HepG2 (cell line): ENCODE results near the gene ARHGAP12. TPM values are rescaled to one million over a fixed set of nuclear protein-coding genes. Genes with fewer than 3 reads are reported as not detected.

Source experiments
- CCDC6 ChIP-seq: sonication (generic); formaldehyde crosslinking; IDR thresholded peaks from 2 replicates; pipeline ENCODE4 v1.8.1; 2022; ENCODE audit warnings: mild to moderate bottlenecking, missing genetic modification reagents, moderate library complexity
- DBP ChIP-seq: sonication (generic); formaldehyde crosslinking; IDR thresholded peaks from 2 replicates; pipeline ENCODE4 v1.4.0; 2020; ENCODE audit warnings: missing genetic modification reagents; ENCODE audit errors: not compliant biosample characterization
- FOXO1 ChIP-seq: sonication (generic); formaldehyde crosslinking; IDR thresholded peaks from 2 replicates; pipeline ENCODE4 v1.4.0; 2020; ENCODE audit warnings: missing genetic modification reagents
- HDAC1 ChIP-seq: sonication (generic); formaldehyde crosslinking; IDR thresholded peaks from 2 replicates; pipeline ENCODE4 v1.5.1; 2020; ENCODE audit warnings: mild to moderate bottlenecking, missing genetic modification reagents
- KLF6 ChIP-seq: IDR thresholded peaks from 2 replicates; pipeline ENCODE4 v1.8.0; 2016; ENCODE audit warnings: missing biosample characterization, missing genetic modification reagents
- LBX2 ChIP-seq: sonication (generic); formaldehyde crosslinking; IDR thresholded peaks from 2 replicates; pipeline ENCODE4 v1.5.0; 2020; ENCODE audit warnings: missing genetic modification reagents, mild to moderate bottlenecking, borderline replicate concordance
- MEIS1 ChIP-seq: sonication (generic); formaldehyde crosslinking; IDR thresholded peaks from 2 replicates; pipeline ENCODE4 v1.9.0; 2021; ENCODE audit warnings: mild to moderate bottlenecking, missing genetic modification reagents, moderate library complexity, borderline replicate concordance
- PHF8 ChIP-seq: sonication (generic); formaldehyde crosslinking; IDR thresholded peaks from 2 replicates; pipeline ENCODE4 v1.5.0; 2020; ENCODE audit warnings: missing genetic modification reagents
- SAFB2 ChIP-seq: sonication (generic); formaldehyde crosslinking; IDR thresholded peaks from 2 replicates; pipeline ENCODE4 v1.5.1; 2020; ENCODE audit warnings: missing genetic modification reagents, low read depth, mild to moderate bottlenecking, borderline replicate concordance
- SRY ChIP-seq: sonication (generic); formaldehyde crosslinking; IDR thresholded peaks from 2 replicates; pipeline ENCODE4 v1.8.0; 2022; ENCODE audit warnings: mild to moderate bottlenecking, missing genetic modification reagents
- TAF15 ChIP-seq: fragments of 200-400 bp; formaldehyde crosslinking; IDR thresholded peaks from one replicate; pipeline ENCODE4 v1.6.1; 2018; ENCODE audit warnings: mild to moderate bottlenecking, low read depth, low read length; ENCODE audit not compliant: poor library complexity, severe bottlenecking
- ZBTB40 ChIP-seq, 2 experiments: fragments of 450-650 bp in 1 of 2; sonication (generic) in 1 of 2; formaldehyde crosslinking in 1 of 2; IDR thresholded peaks; 2 replicates each; pipeline versions ENCODE4 v1.6.1 to v1.8.0; 2016 to 2022; ENCODE audit warnings: antibody characterized with exemption in 1 of 2, mild to moderate bottlenecking in 1 of 2, missing genetic modification reagents in 1 of 2
- ZFAT ChIP-seq: sonication (generic); formaldehyde crosslinking; conservative IDR thresholded peaks from 2 replicates; pipeline ENCODE4 v1.8.1; 2023; ENCODE audit warnings: missing genetic modification reagents, inconsistent platforms
- ZNF18 ChIP-seq: sonication (generic); formaldehyde crosslinking; IDR thresholded peaks from 2 replicates; pipeline ENCODE4 v1.8.0; 2022; ENCODE audit warnings: mild to moderate bottlenecking, missing genetic modification reagents; ENCODE audit not compliant: insufficient replicate concordance
- ZNF180 ChIP-seq: sonication (generic); formaldehyde crosslinking; IDR thresholded peaks from 2 replicates; pipeline ENCODE4 v1.4.0; 2020; ENCODE audit warnings: low read depth, missing genetic modification reagents, borderline replicate concordance
- ZNF878 ChIP-seq: sonication (generic); formaldehyde crosslinking; IDR thresholded peaks from 2 replicates; pipeline ENCODE4 v1.8.1; 2023; ENCODE audit warnings: mild to moderate bottlenecking, missing genetic modification reagents, moderate library complexity
- polyA plus RNA-seq, 8 experiments: library from polyadenylated mRNA; depleted of rRNA in 3 of 8; stranded (reverse) in 7 of 8; unstranded in 1 of 8; fragments of >200 nt; fragmentation: Illumina TruSeq in 4 of 8; extraction: Trizol in 4 of 8; gene quantifications; 2 replicates each; pipeline versions ENCODE4 v1.2.1 to v1.2.3, GENCODE V29; 2011 to 2016; ENCODE audit warnings: low read depth in 4 of 8, missing spikeins in 1 of 8, mixed read lengths in 1 of 8; ENCODE audit not compliant: insufficient read depth in 1 of 8
- total RNA-seq, 5 experiments: library from RNA; depleted of rRNA; stranded (reverse); fragments of >200 nt; fragmentation: Illumina TruSeq; extraction: Trizol; gene quantifications; 2 replicates each; pipeline ENCODE4 v1.2.3, GENCODE V29; 2016; ENCODE audit warnings: low read depth in 1 of 5

The ARHGAP12 gene
- total and polyA plus RNA-seq, 2 of the 13 experiments (the other 11 are each of a cell fraction or from before 2014, with no cell fraction given) = 25.0 to 54.6 TPM

GRCh38 chr10:31759799-31760626, 168.6 kb downstream of the ARHGAP12 start (continued):
- TF ChIP-seq ZBTB40 (IDR thresholded peaks at IDR 0.05) (no peak), ZBTB40 (CRISPR knock-in tag; IDR thresholded peaks at IDR 0.05) (peak; percentile 29; the same call in 1 of the 2 replicates), PHF8 (CRISPR knock-in tag) (peak; percentile 64), DBP (CRISPR knock-in tag) (no peak), SRY (CRISPR knock-in tag) (peak; percentile 51; the same call in 1 of the 2 replicates), KLF6 (CRISPR knock-in tag) (0 out of 2 replicates have a peak, but pooled peaks have one; percentile 35), ZNF878 (CRISPR knock-in tag) (0 out of 2 replicates have a peak, but pooled peaks have one; percentile 34), SAFB2 (CRISPR knock-in tag) (no peak), ZFAT (CRISPR knock-in tag) (no peak), TAF15 (no peak), ZNF18 (CRISPR knock-in tag) (no peak), FOXO1 (no peak), HDAC1 (CRISPR knock-in tag) (peak; percentile 52; the same call in 1 of the 2 replicates), CCDC6 (peak; percentile 55; the same call in 1 of the 2 replicates), ZNF180 (CRISPR knock-in tag) (no peak), MEIS1 (CRISPR knock-in tag) (no peak), LBX2 (no peak)
